Activated naive CD8-positive, alpha-beta T cell treated with anti-CD3 and anti-CD28 coated beads for 36 hours (primary cell): ENCODE results near the gene DNAH10. TPM values are rescaled to one million over a fixed set of nuclear protein-coding genes. Genes with fewer than 3 reads are reported as not detected.

Experiments used
- DNase-seq: peaks from one replicate; pipeline ENCODE4 v3.0.0; 2021
- H3K27ac Mint-ChIP-seq: one replicate; pipeline ENCODE4 v1.8.0; 2022; ENCODE audit warnings: mild to moderate bottlenecking, moderate library complexity, mixed read lengths
- H3K27me3 Mint-ChIP-seq: one replicate; pipeline ENCODE4 v1.8.0; 2022; ENCODE audit warnings: mild to moderate bottlenecking, mixed read lengths
- H3K36me3 Mint-ChIP-seq: one replicate; pipeline ENCODE4 v1.8.0; 2021; ENCODE audit warnings: mild to moderate bottlenecking, mixed read lengths
- H3K4me1 Mint-ChIP-seq: one replicate; pipeline ENCODE4 v1.8.0; 2021; ENCODE audit warnings: mixed read lengths
- H3K4me3 Mint-ChIP-seq: one replicate; pipeline ENCODE4 v1.8.0; 2022; ENCODE audit warnings: mild to moderate bottlenecking, moderate library complexity, mixed read lengths
- H3K9me3 Mint-ChIP-seq: one replicate; pipeline ENCODE4 v1.8.0; 2022; ENCODE audit warnings: mixed read lengths
- total RNA-seq, 2 experiments: library from RNA; stranded (reverse); gene quantifications; one replicate each; pipeline ENCODE4 v1.2.3, GENCODE V29; 2021

The DNAH10 gene, protein sequence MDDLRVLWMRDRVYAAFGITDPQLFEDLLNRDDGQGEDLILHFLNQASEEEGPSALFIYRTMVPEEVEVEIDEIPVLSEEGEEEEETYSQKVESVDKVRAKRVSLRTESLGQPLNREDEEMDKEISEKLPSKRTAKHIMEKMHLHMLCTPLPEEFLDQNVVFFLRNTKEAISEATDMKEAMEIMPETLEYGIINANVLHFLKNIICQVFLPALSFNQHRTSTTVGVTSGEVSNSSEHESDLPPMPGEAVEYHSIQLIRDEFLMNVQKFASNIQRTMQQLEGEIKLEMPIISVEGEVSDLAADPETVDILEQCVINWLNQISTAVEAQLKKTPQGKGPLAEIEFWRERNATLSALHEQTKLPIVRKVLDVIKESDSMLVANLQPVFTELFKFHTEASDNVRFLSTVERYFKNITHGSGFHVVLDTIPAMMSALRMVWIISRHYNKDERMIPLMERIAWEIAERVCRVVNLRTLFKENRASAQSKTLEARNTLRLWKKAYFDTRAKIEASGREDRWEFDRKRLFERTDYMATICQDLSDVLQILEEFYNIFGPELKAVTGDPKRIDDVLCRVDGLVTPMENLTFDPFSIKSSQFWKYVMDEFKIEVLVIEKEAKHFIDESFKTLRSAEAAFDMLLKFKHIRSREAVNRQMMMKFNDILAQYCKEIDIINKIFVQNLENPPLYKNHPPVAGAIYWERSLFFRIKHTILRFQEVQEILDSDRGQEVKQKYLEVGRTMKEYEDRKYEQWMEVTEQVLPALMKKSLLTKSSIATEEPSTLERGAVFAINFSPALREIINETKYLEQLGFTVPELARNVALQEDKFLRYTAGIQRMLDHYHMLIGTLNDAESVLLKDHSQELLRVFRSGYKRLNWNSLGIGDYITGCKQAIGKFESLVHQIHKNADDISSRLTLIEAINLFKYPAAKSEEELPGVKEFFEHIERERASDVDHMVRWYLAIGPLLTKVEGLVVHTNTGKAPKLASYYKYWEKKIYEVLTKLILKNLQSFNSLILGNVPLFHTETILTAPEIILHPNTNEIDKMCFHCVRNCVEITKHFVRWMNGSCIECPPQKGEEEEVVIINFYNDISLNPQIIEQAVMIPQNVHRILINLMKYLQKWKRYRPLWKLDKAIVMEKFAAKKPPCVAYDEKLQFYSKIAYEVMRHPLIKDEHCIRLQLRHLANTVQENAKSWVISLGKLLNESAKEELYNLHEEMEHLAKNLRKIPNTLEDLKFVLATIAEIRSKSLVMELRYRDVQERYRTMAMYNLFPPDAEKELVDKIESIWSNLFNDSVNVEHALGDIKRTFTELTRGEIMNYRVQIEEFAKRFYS (N-terminal part only)
- under 1 TPM; 0.06 to 0.22 TPM for total RNA-seq

DNA sequence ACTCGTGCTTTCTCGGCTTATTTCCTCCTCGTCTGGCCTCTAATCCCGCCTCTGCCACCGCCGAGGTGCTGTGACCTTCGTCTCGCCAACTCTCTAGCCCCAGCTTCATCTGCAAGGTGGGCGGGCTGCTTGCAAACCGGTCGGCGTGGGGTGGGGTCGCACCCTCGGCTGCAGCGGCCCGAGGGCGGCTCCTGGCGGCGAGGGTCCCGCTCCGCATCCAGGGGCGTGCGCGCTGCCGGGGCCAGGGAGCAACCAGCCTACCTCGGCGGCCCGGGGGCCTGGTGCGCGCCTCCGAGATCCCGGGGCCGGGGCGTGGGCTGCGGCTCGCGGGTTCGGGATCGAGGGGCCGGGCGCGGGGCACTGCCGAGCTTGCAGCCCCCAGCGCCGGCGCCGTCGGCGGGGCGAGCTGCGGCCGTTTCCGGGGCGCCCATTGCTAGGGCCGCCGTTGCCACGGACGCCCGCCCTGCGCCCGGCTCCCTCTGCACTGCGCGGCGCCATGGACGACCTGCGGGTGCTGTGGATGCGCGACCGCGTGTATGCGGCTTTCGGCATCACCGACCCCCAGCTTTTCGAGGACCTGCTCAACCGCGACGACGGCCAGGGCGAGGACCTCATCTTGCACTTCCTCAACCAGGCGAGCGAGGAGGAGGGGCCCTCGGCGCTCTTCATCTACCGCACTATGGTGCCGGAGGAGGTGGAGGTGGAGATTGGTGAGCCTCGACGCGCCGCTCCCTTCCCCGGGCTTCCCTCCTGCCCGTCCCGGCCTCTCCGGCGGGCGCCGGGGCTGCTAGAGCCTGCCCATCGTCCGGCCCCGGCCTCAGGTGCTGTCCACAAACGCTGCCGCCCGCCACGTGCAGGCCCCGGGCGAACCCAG lies at the start of gene DNAH10:
Gene DNAH10 (plus strand): TSS at position 461 of the 874 bp plus-strand sequence. CDS start 36 bp downstream, at position 497.
- Mint-ChIP-seq H3K27me3 (peaks cover 3% of the 10 kb centered on the region), H3K4me1 (peaks cover 5% of the 10 kb centered on the region), H3K36me3 (no peaks in the 10 kb centered on the region), H3K9me3 (no peaks in the 10 kb centered on the region), H3K4me3 (peak within 1 kb of the TSS; percentile 73), H3K27ac (no peak within 1 kb of the TSS)
- DNase-seq: peak; percentile 72

DNA sequence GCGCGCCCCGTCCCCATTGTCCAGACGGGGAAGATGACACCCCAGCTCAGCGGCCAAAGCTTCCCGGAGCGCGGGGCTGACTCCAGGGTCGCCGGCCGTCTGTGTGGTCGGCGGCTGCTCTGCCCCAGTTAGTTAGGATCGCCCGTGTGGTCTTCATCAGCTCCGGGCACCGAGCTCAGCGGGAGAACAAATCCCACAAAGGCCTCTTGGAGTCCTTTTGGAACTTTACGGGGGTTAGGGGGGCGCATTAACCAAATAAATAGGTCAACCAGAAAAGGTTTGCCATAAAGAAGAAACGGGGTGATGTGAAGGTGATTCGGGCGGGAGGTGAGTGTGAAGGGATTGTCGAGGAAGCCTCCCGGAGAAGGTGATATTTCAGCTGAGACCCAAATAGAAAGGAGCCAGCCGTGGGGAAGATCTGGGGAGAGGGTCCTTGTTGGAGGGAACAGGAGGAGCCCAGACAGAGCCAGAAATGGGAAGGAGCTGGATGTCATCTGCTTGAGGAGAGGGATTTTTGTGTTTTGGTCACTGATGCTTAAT lies 49.3 kb upstream of the DNAH10 start:
- peaks cover 18% of the 10 kb centered on the region for H3K36me3 Mint-ChIP-seq
- peak overlapping the region; percentile 74 for H3K27ac Mint-ChIP-seq
- H3K27me3 Mint-ChIP-seq: no peaks in the 10 kb centered on the region
- H3K4me3 Mint-ChIP-seq: peak overlapping the region; percentile 87
- DNase-seq: no peak
- peaks cover 33% of the 10 kb centered on the region for H3K4me1 Mint-ChIP-seq
- H3K9me3 Mint-ChIP-seq: no peaks in the 10 kb centered on the region

DNA sequence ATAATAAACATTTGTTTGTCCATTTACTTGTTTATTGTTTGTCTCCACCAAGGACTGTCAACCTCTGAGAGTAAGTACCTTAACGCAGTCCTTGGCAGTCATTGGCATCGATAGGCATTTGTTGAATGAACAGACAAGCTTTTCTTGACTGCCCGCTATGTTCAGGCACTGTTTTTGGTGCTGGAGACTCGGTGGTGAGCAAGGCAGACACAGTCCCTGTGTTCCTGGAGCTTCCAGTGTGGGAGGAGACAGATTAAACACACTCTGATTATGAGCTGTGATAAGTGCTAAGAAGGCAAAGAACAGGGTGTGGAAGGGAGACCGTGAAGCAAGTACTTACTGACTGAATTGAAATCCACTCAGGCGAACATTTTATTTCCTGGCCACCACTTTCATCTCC lies 48.7 kb upstream of the DNAH10 start:
- Mint-ChIP-seq H3K4me1 (peaks cover 33% of the 10 kb centered on the region), H3K27me3 (no peaks in the 10 kb centered on the region), H3K36me3 (peaks cover 19% of the 10 kb centered on the region), H3K4me3 (peak overlapping the region; percentile 87), H3K27ac (peak overlapping the region; percentile 74), H3K9me3 (no peaks in the 10 kb centered on the region)
- DNase-seq: no peak

DNA sequence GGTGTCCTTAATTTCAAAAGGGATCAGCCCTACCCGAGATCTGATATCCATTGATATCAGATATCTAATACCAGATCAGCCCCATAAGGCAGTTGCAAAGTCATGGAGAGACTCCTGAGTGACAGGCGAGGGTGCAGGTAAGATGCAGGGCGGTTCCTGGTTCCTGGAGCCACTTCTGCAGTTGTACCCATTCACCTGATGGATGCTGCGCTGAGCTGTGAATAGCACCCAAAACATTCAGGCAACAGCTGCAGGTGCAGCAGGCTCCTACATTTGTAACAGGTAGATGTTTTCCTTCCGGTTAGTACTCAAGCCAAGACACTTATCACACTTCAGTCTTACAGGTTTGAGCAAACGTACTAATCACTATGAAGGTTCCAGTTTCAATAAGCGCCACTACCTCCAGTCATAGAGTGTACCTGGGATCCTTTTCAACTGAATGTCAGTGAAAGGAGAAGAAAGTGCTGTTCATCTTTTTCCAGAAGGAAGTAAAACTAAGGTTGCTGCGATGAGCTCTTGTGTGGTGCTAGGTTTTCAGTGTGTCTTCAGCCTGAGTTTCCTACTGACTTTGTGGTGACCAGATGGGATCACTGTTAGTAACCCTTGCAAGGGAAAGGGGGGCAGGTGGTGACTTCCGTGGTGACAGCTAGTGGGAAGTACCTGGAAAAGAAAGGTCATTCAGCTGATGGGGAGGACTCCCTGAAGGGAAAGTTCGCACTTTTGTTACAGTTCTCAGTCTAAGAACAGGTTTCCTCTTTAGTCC lies 48.1 kb upstream of the DNAH10 start:
- peaks cover 19% of the 10 kb centered on the region for H3K36me3 Mint-ChIP-seq
- H3K27ac Mint-ChIP-seq: peak overlapping the region; percentile 74
- H3K4me1 Mint-ChIP-seq: peaks cover 33% of the 10 kb centered on the region
- H3K4me3 Mint-ChIP-seq: peak overlapping the region; percentile 87
- no peaks in the 10 kb centered on the region for H3K9me3 Mint-ChIP-seq
- H3K27me3 Mint-ChIP-seq: no peaks in the 10 kb centered on the region
- DNase-seq: peak; percentile 47

DNA sequence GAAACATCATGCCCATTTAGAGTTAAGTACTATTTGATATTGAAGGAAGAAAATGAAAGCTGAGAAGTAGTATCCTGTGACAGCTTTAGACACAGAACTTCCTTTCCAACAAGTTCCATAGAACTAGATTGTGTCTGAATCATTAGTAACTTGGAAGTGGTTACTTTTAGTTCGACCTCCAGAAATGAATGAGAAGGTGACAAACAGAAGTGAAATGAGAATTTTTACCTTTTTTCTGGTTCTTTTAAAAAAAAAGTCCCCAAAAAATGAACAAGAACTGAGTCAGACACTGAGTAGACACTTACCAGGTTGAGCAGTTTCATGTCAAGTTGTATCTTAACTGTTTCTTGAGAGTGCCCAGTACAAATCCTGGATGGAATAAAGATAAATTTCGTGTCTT lies 46.9 kb upstream of the DNAH10 start:
- Mint-ChIP-seq H3K4me1 (peaks cover 39% of the 10 kb centered on the region), H3K36me3 (peaks cover 24% of the 10 kb centered on the region), H3K27ac (peak overlapping the region; percentile 74), H3K4me3 (peak overlapping the region; percentile 87), H3K27me3 (no peaks in the 10 kb centered on the region), H3K9me3 (no peaks in the 10 kb centered on the region)
- no peak for DNase-seq

DNA sequence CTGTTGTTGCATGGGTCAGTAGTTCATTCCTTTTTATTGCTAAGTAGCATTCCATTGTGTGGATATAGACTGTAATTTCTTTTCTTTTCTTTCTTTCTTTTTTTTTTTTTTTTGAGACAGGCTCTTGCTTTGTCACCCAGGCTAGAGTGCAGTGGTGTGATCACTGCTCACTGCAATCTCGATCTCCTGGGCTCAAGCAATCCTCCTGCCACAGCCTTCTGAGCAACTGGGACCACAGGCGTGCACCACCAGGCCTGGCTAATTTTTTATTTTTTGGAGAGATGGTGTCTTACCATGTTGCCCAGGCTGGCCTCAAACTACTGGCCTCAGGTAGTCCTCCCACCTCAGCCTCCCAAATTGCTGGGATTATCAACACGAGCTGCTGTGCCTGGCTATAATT lies 44.8 kb upstream of the DNAH10 start:
- no peak overlapping the region for H3K4me3 Mint-ChIP-seq
- no peaks in the 10 kb centered on the region for H3K27me3 Mint-ChIP-seq
- H3K36me3 Mint-ChIP-seq: peaks cover 39% of the 10 kb centered on the region
- H3K9me3 Mint-ChIP-seq: no peaks in the 10 kb centered on the region
- no peak overlapping the region for H3K27ac Mint-ChIP-seq
- H3K4me1 Mint-ChIP-seq: peaks cover 39% of the 10 kb centered on the region
- no peak for DNase-seq

DNA sequence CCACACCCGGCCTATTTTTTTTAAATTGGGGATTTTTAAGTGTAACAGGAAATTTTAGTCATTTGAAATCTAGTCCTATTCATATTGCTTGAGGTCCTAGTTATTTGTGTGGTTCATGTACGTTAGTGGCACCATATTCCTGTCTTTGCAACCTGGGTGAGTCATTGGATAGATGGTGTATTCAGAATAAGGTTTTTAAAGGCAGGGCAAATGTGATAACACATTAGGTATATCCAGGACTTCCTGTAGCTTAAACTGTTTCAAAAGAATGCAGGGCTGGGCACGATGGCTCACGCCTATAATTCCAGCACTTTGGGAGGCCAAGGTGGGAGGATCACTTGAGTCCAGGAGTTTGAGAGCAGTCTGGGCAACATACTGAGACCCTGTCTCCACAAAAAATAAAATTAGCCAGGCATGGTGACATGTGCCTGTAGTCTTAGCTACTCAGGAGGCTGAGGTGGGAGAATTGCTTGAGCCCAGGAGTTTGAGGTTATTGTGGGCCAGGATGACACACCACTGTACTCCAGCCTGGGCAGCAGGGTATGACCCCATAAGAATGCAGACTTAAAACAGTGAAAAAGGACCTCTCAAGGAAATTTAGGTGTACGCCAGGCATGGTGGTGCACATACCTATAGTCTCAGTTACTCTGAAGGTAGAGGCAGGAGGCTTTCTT lies 41.8 kb upstream of the DNAH10 start:
- no peaks in the 10 kb centered on the region for H3K9me3 Mint-ChIP-seq
- peaks cover 42% of the 10 kb centered on the region for H3K36me3 Mint-ChIP-seq
- no peak overlapping the region for H3K27ac Mint-ChIP-seq
- DNase-seq: no peak
- H3K4me1 Mint-ChIP-seq: peaks cover 31% of the 10 kb centered on the region
- H3K4me3 Mint-ChIP-seq: no peak overlapping the region
- no peaks in the 10 kb centered on the region for H3K27me3 Mint-ChIP-seq

DNA sequence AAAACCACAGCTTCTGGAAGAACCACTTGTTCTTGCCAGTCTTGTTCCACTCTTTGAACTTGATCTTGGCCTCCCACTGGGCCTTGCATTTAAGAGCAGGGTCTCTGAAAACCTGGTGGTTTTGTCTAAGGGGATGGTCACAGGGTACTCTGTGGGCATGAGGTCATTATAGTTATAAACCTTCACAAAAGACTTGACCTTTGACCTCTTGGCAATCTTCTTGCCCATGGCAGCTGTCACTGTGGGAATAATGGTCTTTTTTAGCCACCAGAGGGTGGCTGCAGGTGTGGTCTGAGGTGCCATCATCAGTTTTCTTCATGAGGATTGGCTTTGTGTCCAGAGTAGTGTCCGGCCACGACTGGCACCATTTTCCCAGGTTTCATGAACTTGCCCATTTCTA lies 40.9 kb upstream of the DNAH10 start:
- Mint-ChIP-seq H3K36me3 (peaks cover 46% of the 10 kb centered on the region), H3K27me3 (no peaks in the 10 kb centered on the region), H3K4me1 (peaks cover 28% of the 10 kb centered on the region), H3K4me3 (no peak overlapping the region), H3K27ac (no peak overlapping the region), H3K9me3 (no peaks in the 10 kb centered on the region)
- no peak for DNase-seq

DNA sequence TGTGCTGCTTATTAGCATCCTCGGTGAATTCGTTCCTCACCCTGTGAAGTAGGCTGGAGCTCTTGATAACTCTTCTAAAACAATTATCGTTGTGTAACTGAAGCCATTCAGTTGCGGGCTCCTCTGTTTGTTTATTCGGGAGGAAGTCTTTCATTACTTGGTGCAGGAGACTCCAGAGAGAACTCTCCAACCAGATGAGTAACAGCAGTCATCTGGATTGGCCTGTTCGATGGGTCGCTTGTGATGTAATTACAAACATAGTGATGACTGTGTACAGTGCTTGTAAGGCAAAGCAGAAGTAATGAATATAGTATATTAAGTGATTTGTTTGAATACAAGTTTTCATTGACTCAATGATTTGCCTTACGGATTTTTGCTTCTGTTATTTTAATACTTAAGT lies 39.1 kb upstream of the DNAH10 start:
- peaks cover 26% of the 10 kb centered on the region for H3K4me1 Mint-ChIP-seq
- no peak overlapping the region for H3K4me3 Mint-ChIP-seq
- H3K9me3 Mint-ChIP-seq: no peaks in the 10 kb centered on the region
- H3K27ac Mint-ChIP-seq: peak overlapping the region; percentile 58
- H3K27me3 Mint-ChIP-seq: no peaks in the 10 kb centered on the region
- no peak for DNase-seq
- H3K36me3 Mint-ChIP-seq: peaks cover 42% of the 10 kb centered on the region

DNA sequence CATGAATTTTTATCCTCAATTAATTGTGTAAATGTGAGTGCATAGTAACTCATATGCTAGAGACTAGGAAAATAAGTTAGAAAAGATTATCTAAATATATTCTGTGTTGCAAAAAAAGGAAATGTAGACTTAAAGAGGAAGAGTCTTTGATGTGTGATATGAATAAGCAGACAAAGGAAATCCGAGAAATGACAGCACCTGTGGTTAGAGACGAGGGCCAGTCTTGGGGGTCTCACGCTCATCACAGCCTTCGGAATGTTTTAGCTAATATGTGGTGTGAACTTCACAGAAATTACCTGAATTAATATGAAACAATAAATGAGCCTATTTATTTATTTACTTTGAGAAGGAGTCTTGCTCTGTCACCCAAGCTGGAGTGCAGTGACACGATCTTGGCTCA lies 38.3 kb upstream of the DNAH10 start:
- Mint-ChIP-seq H3K27me3 (no peaks in the 10 kb centered on the region), H3K9me3 (no peaks in the 10 kb centered on the region), H3K36me3 (peaks cover 45% of the 10 kb centered on the region), H3K4me3 (peak overlapping the region; percentile 10), H3K27ac (peak overlapping the region; percentile 73), H3K4me1 (peaks cover 28% of the 10 kb centered on the region)
- peak; percentile 37 for DNase-seq

DNA sequence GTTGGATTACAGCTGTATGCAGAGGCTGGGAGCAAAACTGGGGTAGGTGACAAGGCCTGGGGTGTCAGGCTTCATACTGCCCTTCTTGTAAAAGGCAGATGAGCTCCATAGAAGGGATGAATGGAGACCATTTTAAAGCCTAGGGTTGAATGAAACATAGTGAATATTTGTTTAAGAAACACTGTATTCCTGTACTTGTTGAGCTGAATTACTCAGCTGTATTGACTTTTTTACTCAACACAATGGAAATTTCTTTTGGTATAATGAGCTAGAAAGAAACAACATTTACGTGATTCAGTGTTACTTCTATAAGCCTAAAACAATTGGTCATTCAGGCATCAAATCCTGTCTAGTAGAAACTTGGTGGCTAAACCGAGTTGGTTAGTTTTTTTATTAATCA lies 35.9 kb upstream of the DNAH10 start:
- Mint-ChIP-seq H3K36me3 (peaks cover 48% of the 10 kb centered on the region), H3K9me3 (no peaks in the 10 kb centered on the region), H3K27me3 (no peaks in the 10 kb centered on the region), H3K4me3 (no peak overlapping the region), H3K27ac (no peak overlapping the region), H3K4me1 (peaks cover 16% of the 10 kb centered on the region)
- DNase-seq: no peak

DNA sequence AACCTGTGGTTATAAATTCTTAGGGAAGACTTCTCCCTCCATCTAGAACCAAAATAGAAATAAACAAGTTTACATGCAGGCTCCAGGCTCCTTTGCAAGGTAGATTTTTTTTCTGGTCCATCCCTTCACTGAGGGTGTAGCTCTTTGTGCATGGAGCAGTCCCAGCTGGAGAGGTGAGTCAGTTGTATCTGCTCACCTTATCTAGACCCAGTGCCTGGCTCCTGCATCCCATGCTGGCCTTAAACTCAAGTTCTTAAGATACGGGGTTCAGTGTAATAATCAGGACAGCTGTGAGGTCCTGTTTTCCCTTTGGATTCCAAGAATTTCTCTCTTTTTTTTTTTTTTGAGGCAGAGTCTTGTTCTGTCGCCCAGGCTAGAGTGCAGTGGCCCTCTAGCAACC lies 35.1 kb upstream of the DNAH10 start:
- peaks cover 45% of the 10 kb centered on the region for H3K36me3 Mint-ChIP-seq
- no peak overlapping the region for H3K4me3 Mint-ChIP-seq
- no peaks in the 10 kb centered on the region for H3K9me3 Mint-ChIP-seq
- DNase-seq: no peak
- H3K4me1 Mint-ChIP-seq: peaks cover 15% of the 10 kb centered on the region
- H3K27me3 Mint-ChIP-seq: no peaks in the 10 kb centered on the region
- no peak overlapping the region for H3K27ac Mint-ChIP-seq

DNA sequence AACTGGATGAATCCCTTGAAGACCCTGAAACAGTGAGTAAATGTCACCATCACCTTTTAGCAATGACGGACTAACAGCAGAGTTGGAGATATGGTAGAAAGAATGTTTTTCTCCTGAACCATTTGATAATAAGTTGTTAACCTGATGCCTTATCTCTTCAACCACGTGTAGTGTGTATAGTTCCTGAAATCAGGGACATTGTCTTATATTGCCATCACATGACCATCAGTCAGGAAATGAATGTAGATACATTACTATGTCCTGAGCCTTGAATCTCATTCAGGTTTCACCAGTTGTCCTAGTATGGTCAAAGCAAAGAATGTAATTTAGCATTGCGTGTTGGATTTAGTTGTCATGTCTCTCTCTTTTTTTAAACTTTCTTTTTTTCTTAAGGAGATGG lies 34.2 kb upstream of the DNAH10 start:
- H3K9me3 Mint-ChIP-seq: no peaks in the 10 kb centered on the region
- peaks cover 14% of the 10 kb centered on the region for H3K4me1 Mint-ChIP-seq
- peaks cover 48% of the 10 kb centered on the region for H3K36me3 Mint-ChIP-seq
- DNase-seq: no peak
- no peak overlapping the region for H3K4me3 Mint-ChIP-seq
- H3K27me3 Mint-ChIP-seq: no peaks in the 10 kb centered on the region
- H3K27ac Mint-ChIP-seq: no peak overlapping the region
